GM12892 (cell line): ENCODE measurements around the gene IL33. TPM values are rescaled to one million over a fixed set of nuclear protein-coding genes. Genes with fewer than 3 reads are reported as not detected.
"Not testable (repeated sequence)": the region's sequence is repeated elsewhere in the genome, so short reads cannot be mapped to it uniquely, and the experiment has no call there.

ENCODE experiments used
- DNase-seq: peaks from one replicate; pipeline ENCODE4 v3.0.0; 2011; ENCODE audit not compliant: insufficient read length
- FAIRE-seq: peaks from 2 replicates; lab custom pipeline; 2011; peaks lifted over from hg19 to GRCh38; lab: Jason Lieb, UNC
- POLR2A ChIP-seq: IDR thresholded peaks from 2 replicates; pipeline ENCODE4 v1.6.1; 2011; ENCODE audit warnings: low read depth, low read length, control low read depth
- POLR2AphosphoS5 ChIP-seq: IDR thresholded peaks from 2 replicates; pipeline ENCODE4 v1.6.1; 2011; ENCODE audit warnings: low read depth, low read length, control low read depth
- TAF1 ChIP-seq: IDR thresholded peaks from 2 replicates; pipeline ENCODE4 v1.6.1; 2011; ENCODE audit warnings: low read depth, mild to moderate bottlenecking, control low read depth, low read length, borderline replicate concordance
- polyA plus RNA-seq: library from polyadenylated mRNA; unstranded; fragments of >200 nt; gene quantifications from one replicate; pipeline ENCODE4 v1.2.1, GENCODE V29; 2012; ENCODE audit warnings: missing spikeins, inconsistent platforms; ENCODE audit not compliant: missing spikeins

Gene IL33
- not detected for polyA plus RNA-seq

- DNase-seq (no peak), FAIRE-seq (no peak)
These were observed at the start of gene IL33 for GRCh38 chr9:6215562-6215961. Gene IL33, plus strand, starts transcription at chr9:6215807. Its CDS starts 25,888 bp downstream, at chr9:6241695.

DNA sequence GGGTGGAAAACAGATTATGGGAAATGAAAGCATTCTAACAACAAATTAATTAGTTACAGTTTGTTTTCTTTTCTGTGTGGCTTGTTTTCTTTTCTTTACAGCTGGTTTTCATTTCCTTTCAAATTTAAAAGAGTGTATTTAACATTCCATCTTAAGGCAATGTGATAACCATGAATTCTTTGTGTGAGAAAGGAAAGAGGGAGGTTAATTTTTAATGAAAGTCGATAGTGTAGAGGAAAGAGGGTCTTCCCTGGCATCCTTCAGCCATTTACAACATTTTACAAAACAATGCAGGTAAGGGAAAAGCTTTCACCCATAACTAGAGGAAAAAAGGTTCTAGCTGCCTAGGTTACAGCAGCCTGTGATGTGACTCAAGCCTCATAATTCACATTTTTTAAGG is 43.9 kb upstream of the IL33 start:
- DNase-seq (no peak), FAIRE-seq (no peak)
- TF ChIP-seq POLR2A, result no peak
- no peak for TF ChIP-seq POLR2AphosphoS5
- TF ChIP-seq TAF1, result no peak

More at GRCh38 chr9:6215562-6215961, at the start of gene IL33:
- TF ChIP-seq POLR2AphosphoS5 (no peak), TAF1 (no peak), POLR2A (no peak)

DNA sequence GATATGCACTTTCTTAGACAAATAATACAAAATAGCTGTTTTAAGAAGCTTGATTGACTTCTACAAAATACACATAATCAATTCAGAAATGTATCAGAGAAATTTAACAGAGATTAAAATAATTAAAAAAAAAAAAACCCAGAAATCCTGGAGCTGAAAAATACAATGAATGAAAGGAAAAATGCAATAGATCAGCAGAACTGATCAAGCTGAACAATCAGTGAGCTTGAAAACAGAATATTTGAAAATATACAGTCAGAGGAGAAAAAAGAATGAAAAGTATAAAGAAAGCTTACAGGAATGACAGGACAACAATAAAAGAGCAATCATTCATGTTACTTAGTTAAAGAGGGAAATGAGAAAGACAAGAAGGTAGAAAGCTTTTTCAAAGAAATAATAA is 41.7 kb upstream of the IL33 start:
- DNase-seq (no peak), FAIRE-seq (no peak)
- TF ChIP-seq POLR2A (no peak), TAF1 (no peak), POLR2AphosphoS5 (no peak)

GRCh38 chr9:6182549-6183226 is 32.9 kb upstream of the IL33 start:
- DNase-seq, FAIRE-seq: not testable (repeated sequence)

- FAIRE-seq (no peak), DNase-seq (no peak)
- TF ChIP-seq TAF1, result no peak
- no peak for TF ChIP-seq POLR2A
- no peak for TF ChIP-seq POLR2AphosphoS5
These were observed 32.4 kb upstream of the IL33 start for GRCh38 chr9:6183227-6183551.

- peak; percentile 14 for FAIRE-seq
- TF ChIP-seq POLR2AphosphoS5, result no peak
- no peak for TF ChIP-seq TAF1
- no peak for TF ChIP-seq POLR2A
These were observed 32.0 kb upstream of the IL33 start for GRCh38 chr9:6183627-6184026.

DNA sequence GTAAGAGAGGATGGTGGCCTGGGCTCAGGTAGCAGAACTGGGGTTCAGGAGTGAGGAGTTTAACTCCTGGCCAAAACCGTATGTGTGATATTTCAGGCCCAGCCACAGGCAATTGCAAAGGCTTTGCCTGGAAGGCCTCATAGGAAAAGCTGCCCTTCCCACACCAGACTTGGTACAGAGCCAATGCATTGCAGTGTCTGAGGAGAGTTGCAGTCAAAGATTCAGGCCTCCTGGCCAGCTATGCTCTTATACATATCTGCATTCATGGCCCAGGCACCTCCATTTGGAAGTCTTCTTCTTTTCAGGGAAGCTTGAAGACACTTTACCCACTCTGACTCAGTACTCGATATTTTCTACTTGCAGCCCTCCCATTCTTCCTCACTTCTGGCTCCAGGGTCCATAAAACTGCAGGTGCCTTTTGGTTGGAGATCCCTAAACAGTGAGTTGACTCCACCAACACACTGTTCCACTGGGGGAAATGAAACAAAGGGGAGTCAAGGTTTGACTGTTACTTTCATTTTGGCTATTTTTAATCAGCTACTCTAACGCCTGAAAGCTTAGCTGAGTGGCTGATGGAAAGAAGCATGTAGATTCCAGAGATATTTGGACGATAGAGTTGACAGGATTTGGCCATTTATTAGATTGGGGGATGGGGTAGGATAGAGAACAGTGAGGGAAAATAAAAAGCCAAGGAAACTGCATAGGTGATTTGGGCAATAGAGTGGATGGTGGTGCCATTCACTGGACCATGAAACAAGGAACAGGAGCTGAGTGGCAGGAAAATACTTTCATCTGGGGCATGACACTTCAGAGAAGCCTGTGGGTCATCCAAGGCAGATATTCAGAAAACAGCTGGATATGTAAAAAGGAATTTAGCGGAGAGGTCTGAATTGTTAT is 30.6 kb upstream of the IL33 start:
- FAIRE-seq (peak; percentile 91), DNase-seq (peak; percentile 23)
- no peak for TF ChIP-seq TAF1
- no peak for TF ChIP-seq POLR2AphosphoS5
- TF ChIP-seq POLR2A, result no peak

More at GRCh38 chr9:6183627-6184026, 32.0 kb upstream of the IL33 start:
- DNase-seq, result no peak

- TF ChIP-seq TAF1 (no peak), POLR2A (no peak), POLR2AphosphoS5 (no peak)
- no peak for FAIRE-seq
- no peak for DNase-seq
These were observed 28.9 kb upstream of the IL33 start for GRCh38 chr9:6186691-6187090.

DNA sequence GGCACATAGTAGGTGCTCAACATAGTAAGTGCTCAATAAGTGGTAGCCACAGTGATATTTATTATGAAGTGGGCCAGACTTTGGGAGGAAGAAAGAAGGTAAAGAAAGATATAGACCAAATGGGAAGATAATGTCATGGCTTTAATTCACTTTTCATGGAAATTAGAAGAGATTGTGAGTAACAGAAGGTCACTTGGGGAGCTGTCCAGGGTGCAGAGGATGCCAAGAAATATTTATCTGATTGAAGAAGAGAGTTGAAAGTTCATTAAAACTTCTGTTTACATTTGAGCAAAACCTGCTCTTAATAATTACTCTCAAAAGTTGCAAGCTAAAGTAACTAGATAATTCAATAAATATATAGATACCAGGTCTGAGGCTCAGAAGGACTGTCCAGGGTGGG is 28.3 kb upstream of the IL33 start:
- no peak for TF ChIP-seq TAF1
- TF ChIP-seq POLR2AphosphoS5, result no peak
- no peak for TF ChIP-seq POLR2A
- FAIRE-seq (no peak), DNase-seq (no peak)

DNA sequence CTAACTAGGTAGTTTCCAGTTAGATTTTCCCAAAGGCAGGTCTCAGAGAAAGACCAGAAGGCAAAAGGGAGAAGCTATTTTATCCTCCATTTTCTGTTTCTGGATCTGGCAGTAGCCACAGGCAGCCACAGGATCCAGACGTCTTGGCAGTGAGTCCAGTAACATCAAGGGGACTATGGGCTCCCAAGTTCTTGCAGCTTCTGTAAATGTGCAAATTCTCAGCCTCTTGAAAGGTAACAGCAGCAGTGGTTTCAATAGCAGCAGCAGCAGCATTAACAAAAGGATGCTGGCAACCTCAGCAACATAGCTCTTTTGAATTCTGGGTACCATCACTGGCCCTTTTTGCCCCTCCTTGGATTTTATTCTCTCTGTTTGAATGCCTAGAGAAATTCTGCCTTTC is 27.1 kb upstream of the IL33 start:
- FAIRE-seq (no peak), DNase-seq (no peak)
- TF ChIP-seq POLR2A (no peak), POLR2AphosphoS5 (no peak)

- TF ChIP-seq POLR2A (no peak), POLR2AphosphoS5 (no peak), TAF1 (no peak)
- FAIRE-seq, result no peak
- DNase-seq, result no peak
These were observed 26.7 kb upstream of the IL33 start for GRCh38 chr9:6188906-6189305.

- DNase-seq (no peak), FAIRE-seq (no peak)
- TF ChIP-seq POLR2A (no peak), POLR2AphosphoS5 (no peak), TAF1 (no peak)
These were observed 20.7 kb upstream of the IL33 start for GRCh38 chr9:6194934-6195333.

- DNase-seq (no peak), FAIRE-seq (no peak)
- no peak for TF ChIP-seq POLR2AphosphoS5
- no peak for TF ChIP-seq TAF1
- TF ChIP-seq POLR2A, result no peak
These were observed 19.8 kb upstream of the IL33 start for GRCh38 chr9:6195714-6196360.
